GM19463 (cell line): ENCODE measurements around the gene COA5.
"Not testable (repeated sequence)": the region's sequence is repeated elsewhere in the genome, so short reads cannot be mapped to it uniquely, and the experiment has no call there.

Source experiments
- ATAC-seq: cut with Tn5 transposase; IDR thresholded peaks from one replicate; pipeline ENCODE4 v1.9.1; 2021; ENCODE audit warnings: mild to moderate bottlenecking, moderate library complexity; ENCODE audit not compliant: unreplicated experiment

Gene COA5

GRCh38 chr2:98607104-98607503, 1.2 kb downstream of the COA5 start:
- ATAC-seq, result no peak

DNA sequence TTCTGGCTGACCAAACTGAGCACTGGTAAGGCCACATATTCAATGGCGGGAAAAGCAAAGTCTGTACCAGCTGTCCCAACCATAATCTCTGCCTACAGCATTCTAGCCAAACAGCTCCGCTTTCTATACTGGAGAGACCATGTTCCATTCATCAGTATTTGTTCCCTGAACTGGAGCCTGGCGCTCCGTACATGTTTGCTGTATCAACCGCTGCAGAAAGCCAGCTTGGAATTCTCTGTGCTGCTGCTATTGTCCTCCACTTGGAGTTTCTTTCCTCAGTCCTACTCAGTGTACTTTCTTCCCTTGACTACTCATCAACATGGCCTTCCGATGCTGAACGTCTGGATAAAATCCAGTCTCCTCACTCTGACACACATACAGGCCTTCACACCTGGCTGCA, 1.9 kb downstream of the COA5 start:
- no peak for ATAC-seq

DNA sequence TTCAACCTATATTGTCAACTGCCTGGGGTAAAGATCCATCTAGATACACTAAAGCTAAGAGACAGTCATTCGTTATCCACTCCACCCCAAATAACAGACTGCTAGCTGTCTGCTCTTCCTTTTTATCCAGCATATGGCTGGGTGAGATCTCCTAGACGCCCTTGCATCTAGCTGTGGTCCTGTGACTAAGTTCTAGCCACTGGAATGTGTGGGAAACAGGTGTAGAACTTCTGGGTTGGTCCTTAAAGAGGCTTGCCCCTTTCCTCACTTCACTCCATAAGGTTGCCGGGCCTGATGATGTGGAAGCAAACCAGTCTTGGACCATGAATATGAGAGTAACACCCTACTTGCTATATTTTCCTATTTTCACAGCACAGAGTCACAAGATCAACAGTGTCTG, 3.2 kb downstream of the COA5 start:
- ATAC-seq, result no peak

GRCh38 chr2:98604547-98604946, 3.8 kb downstream of the COA5 start:
- ATAC-seq, result no peak

DNA sequence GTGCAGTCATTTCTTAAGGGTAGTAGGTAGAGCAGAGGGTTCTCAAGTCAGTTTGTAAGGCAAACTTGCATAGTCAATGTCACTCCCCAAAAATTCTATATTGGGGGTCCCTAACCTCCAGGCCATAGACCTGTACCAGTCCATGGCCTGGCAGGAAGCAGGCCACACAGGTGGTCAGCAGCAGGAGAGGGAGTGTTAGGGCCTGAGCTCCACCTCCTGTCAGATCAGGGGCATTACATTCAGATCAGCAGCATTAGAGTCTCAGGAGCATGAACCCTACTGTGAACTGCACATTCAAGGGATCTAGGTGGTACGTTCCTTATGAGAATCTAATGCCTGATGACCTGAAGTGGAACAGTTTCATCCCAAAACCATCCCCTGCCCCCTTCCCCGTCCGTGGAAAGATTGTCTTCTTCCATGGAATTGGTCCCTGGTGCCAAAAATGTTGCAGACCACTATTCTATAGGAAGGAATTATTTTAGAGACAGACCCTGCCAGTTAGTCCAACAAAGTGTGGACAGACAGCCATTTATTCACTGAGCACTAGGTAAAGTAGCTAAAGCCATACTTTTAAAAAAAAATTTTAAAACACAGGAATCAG, 6.7 kb downstream of the COA5 start:
- ATAC-seq, result peak; percentile 76

GRCh38 chr2:98598781-98599428, 9.4 kb downstream of the COA5 start:
- no peak for ATAC-seq

DNA sequence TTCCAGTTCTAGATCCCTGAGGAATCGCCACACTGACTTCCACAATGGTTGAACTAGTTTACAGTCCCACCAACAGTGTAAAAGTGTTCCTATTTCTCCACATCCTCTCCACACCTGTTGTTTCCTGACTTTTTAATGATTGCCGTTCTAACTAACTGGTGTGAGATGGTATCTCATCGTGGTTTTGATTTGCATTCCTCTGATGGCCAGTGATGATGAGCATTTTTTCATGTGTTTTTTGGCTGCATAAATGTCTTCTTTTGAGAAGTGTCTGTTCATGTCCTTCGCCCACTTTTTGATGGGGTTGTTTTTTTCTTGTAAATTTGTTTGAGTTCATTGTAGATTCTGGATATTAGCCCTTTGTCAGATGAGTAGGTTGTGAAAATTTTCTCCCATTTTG, 13.6 kb downstream of the COA5 start:
- ATAC-seq, result not testable (repeated sequence)

- no peak for ATAC-seq
Observed at GRCh38 chr2:98592565-98592964, 15.7 kb downstream of the COA5 start.

DNA sequence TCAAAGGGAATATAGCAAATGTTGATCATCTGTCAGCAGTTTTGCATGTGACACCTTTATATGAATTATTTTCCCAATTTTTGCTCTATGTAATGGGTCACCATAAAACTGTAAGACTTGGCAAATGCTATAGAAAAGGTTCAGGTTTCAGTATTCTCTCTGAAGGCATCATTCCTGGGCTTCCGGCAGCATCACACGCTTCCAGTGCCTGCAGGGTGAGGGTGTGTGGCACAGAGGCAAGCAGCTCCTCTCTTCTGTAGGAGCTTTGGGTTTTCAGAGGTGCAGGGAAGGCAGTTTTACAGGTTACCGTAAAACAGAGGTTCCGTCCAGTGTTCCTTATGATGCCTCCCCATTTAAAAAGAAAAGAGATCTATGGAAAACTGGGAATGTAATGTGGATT, 18.8 kb downstream of the COA5 start:
- no peak for ATAC-seq

GRCh38 chr2:98588880-98589431, 19.4 kb downstream of the COA5 start:
- ATAC-seq, result no peak

DNA sequence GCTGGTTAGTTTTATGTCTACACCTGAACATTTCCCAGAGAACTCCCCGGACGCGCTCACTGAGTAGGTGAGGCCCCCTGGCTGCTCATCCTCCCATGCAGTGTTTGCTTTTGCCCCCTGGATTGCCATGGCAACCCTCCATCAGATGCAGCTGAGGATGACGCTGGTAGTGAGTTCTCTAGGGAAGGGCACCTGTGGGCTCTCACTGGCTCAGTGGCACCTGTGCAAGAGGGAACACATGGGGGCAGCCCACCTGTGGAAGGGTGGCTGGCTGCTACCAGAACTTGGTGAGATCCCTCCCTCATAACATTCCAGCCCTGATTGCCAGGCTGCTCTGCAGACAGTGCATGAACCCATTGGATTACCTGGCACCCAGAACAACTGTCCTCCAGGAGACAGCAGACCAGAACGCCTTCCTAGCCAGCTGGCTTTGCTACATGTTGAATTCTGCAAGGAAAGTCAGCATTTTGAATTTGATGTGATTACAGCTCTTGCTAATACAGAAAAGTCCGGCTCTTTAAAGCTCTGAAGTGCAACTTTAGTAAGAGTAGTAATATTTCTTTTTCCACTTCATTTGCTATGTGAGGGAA, 21.7 kb downstream of the COA5 start:
- ATAC-seq, result no peak

GRCh38 chr2:98585386-98585785, 22.9 kb downstream of the COA5 start:
- no peak for ATAC-seq

DNA sequence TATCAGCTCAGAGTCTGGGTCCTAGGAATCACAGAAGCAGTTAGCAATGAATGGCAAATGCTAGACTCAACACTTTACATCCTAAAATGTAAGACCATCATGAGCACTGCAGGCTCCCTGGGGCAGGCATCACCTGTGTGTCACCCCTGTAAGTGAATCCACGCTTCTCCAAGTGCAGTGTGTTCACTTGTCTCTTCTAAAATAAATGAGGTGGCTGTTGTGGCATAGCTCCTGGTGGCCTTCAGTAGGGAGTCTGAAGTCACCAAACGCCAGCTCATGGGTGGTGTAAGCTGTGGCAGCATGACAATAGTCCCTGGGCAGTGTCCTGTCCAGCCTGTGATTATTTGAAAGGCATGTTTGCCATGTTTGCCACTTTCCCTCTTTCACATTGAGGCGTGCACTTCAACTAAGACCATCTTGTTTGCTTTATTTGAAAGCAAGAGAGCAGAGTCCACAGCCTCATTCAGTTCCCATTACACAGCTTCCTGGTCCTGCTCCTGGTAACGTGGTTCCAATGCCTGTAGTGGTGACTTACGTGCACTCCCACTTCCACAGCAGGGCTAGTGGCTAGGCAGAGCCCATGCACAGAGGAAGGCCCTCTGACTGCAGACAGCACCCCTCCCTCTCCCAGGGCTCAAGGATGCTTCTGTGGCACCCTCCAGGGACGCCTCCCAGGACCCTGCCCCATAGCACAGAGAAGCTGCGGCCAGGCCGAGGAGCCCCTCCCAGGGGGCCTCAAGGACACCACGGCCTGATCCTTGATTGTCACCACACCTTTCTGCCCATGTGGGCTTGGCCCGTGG, 24.3 kb downstream of the COA5 start:
- no peak for ATAC-seq

- ATAC-seq, result no peak
Observed at GRCh38 chr2:98583276-98583675, 25.0 kb downstream of the COA5 start.

DNA sequence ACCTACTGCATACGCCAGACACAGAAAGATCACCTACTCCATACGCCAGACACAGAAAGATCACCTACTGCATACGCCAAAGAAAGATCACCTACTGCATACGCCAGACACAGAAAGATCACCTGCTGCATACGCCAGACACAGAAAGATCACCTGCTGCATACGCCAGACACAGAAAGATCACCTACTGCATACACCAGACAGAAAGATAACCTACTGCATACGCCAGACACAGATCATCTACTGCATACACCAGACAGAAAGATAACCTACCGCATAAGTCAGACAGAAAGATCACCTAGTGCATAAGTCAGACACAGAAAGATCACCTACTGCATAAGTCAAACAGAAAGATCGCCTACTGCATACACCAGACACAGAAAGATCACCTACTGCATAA, 25.8 kb downstream of the COA5 start:
- ATAC-seq, result no peak

GRCh38 chr2:98580656-98581284, 27.5 kb downstream of the COA5 start:
- ATAC-seq, result no peak

DNA sequence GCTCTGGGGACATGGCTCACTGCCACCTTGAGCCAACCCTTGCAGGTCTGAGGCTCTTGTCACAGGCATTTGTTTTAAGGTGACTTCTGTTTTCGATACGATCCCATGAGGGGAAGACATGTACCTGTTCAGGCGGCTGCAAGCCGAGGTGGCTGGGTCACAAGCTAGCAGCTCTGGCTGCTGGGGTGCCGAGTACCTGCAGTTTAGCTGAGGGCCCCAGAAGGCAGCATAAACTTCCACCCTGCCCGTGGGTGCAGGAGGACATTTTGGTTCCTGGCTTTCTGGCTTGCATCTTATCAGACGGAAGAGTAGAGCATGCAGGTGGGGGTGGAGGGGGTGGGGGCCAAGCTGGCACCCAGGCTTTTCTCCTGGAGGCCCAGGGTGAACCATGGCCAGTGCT, 28.4 kb downstream of the COA5 start:
- no peak for ATAC-seq

DNA sequence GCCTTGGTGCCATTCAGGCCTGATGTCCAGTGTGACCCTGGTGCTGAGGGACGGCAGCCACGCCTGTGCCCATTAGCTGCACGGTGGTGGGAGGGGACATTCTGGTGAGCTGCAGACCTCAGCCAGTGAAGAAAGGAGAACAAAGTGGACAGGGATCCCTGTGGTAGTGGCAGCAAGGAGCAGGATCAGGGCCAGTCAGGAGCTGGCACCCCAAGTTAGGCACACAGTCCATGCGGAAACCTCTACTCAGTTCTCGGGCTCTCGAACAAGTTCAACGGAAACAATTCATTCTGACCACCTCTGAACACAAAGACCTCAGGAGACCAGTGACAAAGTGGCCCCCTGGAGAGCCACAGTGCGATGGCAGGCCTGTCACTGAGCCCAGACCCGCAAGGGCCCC, 30.1 kb downstream of the COA5 start:
- ATAC-seq, result no peak

DNA sequence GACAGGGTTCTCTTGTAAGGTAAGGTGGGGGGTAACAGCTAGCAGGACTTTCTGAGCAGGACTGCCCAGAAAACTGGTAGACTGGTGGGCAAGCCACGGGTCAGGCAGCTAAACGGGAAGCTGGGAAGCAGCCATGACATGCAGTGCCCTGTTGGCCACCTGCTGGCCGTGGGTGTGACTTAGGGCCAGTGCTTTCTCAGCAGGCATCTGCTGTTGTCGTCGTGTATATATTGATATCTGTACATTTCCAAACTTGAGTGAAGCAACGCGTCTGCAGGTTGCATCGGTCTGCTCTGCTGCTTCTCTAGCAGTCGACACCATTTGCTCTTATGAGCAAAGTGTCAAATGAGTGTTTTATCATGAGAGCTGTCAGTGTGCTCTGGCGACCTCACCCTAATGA, 31.0 kb downstream of the COA5 start:
- ATAC-seq, result no peak

- ATAC-seq, result no peak
Observed at GRCh38 chr2:98576666-98577312, 31.5 kb downstream of the COA5 start.

GRCh38 chr2:98573426-98573825, 34.9 kb downstream of the COA5 start:
- no peak for ATAC-seq
